CD14-positive monocyte (primary cell): ENCODE results near the gene GCK. TPM values are rescaled to one million over a fixed set of nuclear protein-coding genes. Genes with fewer than 3 reads are reported as not detected.

Source experiments
- DNase-seq, 3 donors: peaks; one replicate each; pipeline ENCODE4 v3.0.0-alpha.2; 2011 to 2022
- H2AFZ ChIP-seq: 2 replicates; pipeline ENCODE4 v1.6.0; 2012; ENCODE audit warnings: mild to moderate bottlenecking, low read depth, low read length, inconsistent platforms; ENCODE audit not compliant: insufficient read depth, poor library complexity, severe bottlenecking
- H3K27ac ChIP-seq, 2 donors: 1 replicate in 1 of 2; 2 replicates in 1 of 2; pipeline ENCODE4 v1.5.1; 2012 to 2013; ENCODE audit warnings: low read length in 2 of 2, control low read depth in 1 of 2, inconsistent platforms in 1 of 2, low read depth in 1 of 2, mild to moderate bottlenecking in 1 of 2
- H3K27me3 ChIP-seq, 2 donors: one replicate each; pipeline versions ENCODE4 v1.6.0 to v1.6.1; 2011 to 2013; ENCODE audit warnings: low read length in 2 of 2; ENCODE audit not compliant: control insufficient read depth in 2 of 2, insufficient read depth in 2 of 2
- H3K36me3 ChIP-seq, 2 donors: replicated peaks in 1 of 2; 1 replicate in 1 of 2; 2 replicates in 1 of 2; pipeline versions ENCODE4 v1.5.1 to v1.6.1; 2012 to 2013; ENCODE audit warnings: low read length in 2 of 2, control low read depth in 1 of 2, inconsistent platforms in 1 of 2, mild to moderate bottlenecking in 1 of 2; ENCODE audit not compliant: insufficient read depth in 2 of 2, control insufficient read depth in 1 of 2
- H3K4me1 ChIP-seq, 2 donors: 1 replicate in 1 of 2; 2 replicates in 1 of 2; pipeline versions ENCODE4 v1.5.1 to v1.6.1; 2012 to 2013; ENCODE audit warnings: low read length in 2 of 2, control low read depth in 1 of 2, inconsistent platforms in 1 of 2, mild to moderate bottlenecking in 1 of 2, moderate library complexity in 1 of 2; ENCODE audit not compliant: insufficient read depth in 2 of 2, control insufficient read depth in 1 of 2
- H3K4me2 ChIP-seq: replicated peaks from 2 replicates; pipeline ENCODE3; 2012; ENCODE audit warnings: low read length, moderate library complexity, mild to moderate bottlenecking; ENCODE audit not compliant: poor library complexity, severe bottlenecking; ENCODE audit errors: extremely low read depth
- H3K4me3 ChIP-seq, 3 experiments: fragments of 200-600 bp in 1 of 3; sonication (generic) in 1 of 3; replicated peaks in 1 of 3; 1 replicate in 2 of 3; 2 replicates in 1 of 3; pipeline ENCODE4 v1.5.1; 2011 to 2013; ENCODE audit warnings: low read length in 3 of 3, mild to moderate bottlenecking in 3 of 3, control low read depth in 2 of 3, low read depth in 2 of 3, inconsistent platforms in 1 of 3, moderate library complexity in 1 of 3
- H3K79me2 ChIP-seq: 2 replicates; pipeline ENCODE4 v1.6.0; 2012; ENCODE audit warnings: mild to moderate bottlenecking, control low read depth, inconsistent platforms, low read length, moderate library complexity; ENCODE audit not compliant: insufficient read depth
- H3K9ac ChIP-seq: 2 replicates; pipeline ENCODE4 v1.6.0; 2017; ENCODE audit warnings: low read length, mild to moderate bottlenecking; ENCODE audit not compliant: insufficient read depth, poor library complexity, severe bottlenecking
- H3K9me3 ChIP-seq, 2 donors: replicated peaks in 1 of 2; 1 replicate in 1 of 2; 2 replicates in 1 of 2; pipeline versions ENCODE4 v1.5.1 to v1.6.1; 2012 to 2013; ENCODE audit warnings: low read length in 2 of 2, control low read depth in 1 of 2; ENCODE audit not compliant: control insufficient read depth in 1 of 2, insufficient read depth in 1 of 2
- H4K20me1 ChIP-seq: 2 replicates; pipeline ENCODE4 v1.6.0; 2012; ENCODE audit warnings: mild to moderate bottlenecking, low read length, control low read depth, moderate library complexity; ENCODE audit not compliant: insufficient read depth
- H3K27ac Mint-ChIP-seq, 7 donors: one replicate each; pipeline ENCODE4 v1.8.0; 2020; ENCODE audit warnings: mild to moderate bottlenecking in 7 of 7, mixed read lengths in 7 of 7, moderate library complexity in 6 of 7, inconsistent platforms in 2 of 7
- H3K27me3 Mint-ChIP-seq, 3 donors: one replicate each; pipeline ENCODE4 v1.8.0; 2021 to 2022; ENCODE audit warnings: low read depth in 3 of 3, mild to moderate bottlenecking in 3 of 3, mixed read lengths in 3 of 3, moderate library complexity in 3 of 3, inconsistent platforms in 1 of 3
- H3K36me3 Mint-ChIP-seq, 2 donors: one replicate each; pipeline ENCODE4 v1.8.0; 2020; ENCODE audit warnings: mixed read lengths in 2 of 2, inconsistent platforms in 1 of 2, mild to moderate bottlenecking in 1 of 2
- H3K4me1 Mint-ChIP-seq: one replicate; pipeline ENCODE4 v1.8.0; 2020; ENCODE audit warnings: mild to moderate bottlenecking, mixed read lengths
- H3K4me3 Mint-ChIP-seq, 2 donors: one replicate each; pipeline ENCODE4 v1.8.0; 2020; ENCODE audit warnings: mild to moderate bottlenecking in 2 of 2, mixed read lengths in 2 of 2, moderate library complexity in 1 of 2
- H3K9me3 Mint-ChIP-seq, 7 donors: one replicate each; pipeline ENCODE4 v1.8.0; 2020 to 2022; ENCODE audit warnings: mixed read lengths in 7 of 7, mild to moderate bottlenecking in 6 of 7, moderate library complexity in 6 of 7, inconsistent platforms in 2 of 7
- CTCF ChIP-seq: fragments of 200-600 bp; IDR thresholded peaks from one replicate; pipeline ENCODE4 v1.8.0; 2022; ENCODE audit warnings: antibody characterized with exemption, mild to moderate bottlenecking
- WGBS: methylation state at CpG from one replicate; pipeline ENCODE4 v1.1.5; 2013; ENCODE audit warnings: missing lambda C conversion rate; ENCODE audit not compliant: insufficient coverage; 5-methylcytosine and 5-hydroxymethylcytosine counted together
- intact Hi-C, 2 donors: fragments of 100-400 bp; cut with micrococcal nuclease; formaldehyde crosslinking; loops; one replicate each; pipeline versions ENCODE4 v1.15.0 to v1.15.1; 2023
- polyA plus RNA-seq, 3 donors: library from polyadenylated mRNA; depleted of rRNA in 1 of 3; unstranded in 2 of 3; stranded (reverse) in 1 of 3; fragments of 300-500 nt in 2 of 3; fragments of >200 nt in 1 of 3; fragmentation: Illumina TruSeq in 2 of 3; gene quantifications; 1 replicate in 2 of 3; 2 replicates in 1 of 3; pipeline ENCODE4 v1.2.3, GENCODE V29; 2012 to 2021

GCK gene
- polyA plus RNA-seq, 3 donors: not detected

GRCh38 chr7:44217223-44217714 is 28.0 kb upstream of the GCK start:
- intact Hi-C loops: no loop called here
- Mint-ChIP-seq H3K9me3 (peaks cover 0 to 1% (median 0%) of the 10 kb centered on the region in 7 donors), H3K4me3 (no peak overlapping the region), H3K4me1 (peaks cover 5% of the 10 kb centered on the region), H3K27me3 (peaks cover 0 to 4% (median 2%) of the 10 kb centered on the region in 3 donors), H3K27ac (no peak overlapping the region), H3K36me3 (peaks cover 16 to 24% of the 10 kb centered on the region in 2 donors)
- no peaks in the 10 kb centered on the region for H4K20me1 ChIP-seq
- no peaks in the 10 kb centered on the region for H3K4me1 ChIP-seq
- WGBS: 98% methylated on average over 10 of the region's 19 CpGs
- H3K4me3 ChIP-seq: no peak overlapping the region
- no peaks in the 10 kb centered on the region for H3K79me2 ChIP-seq
- H3K9me3 ChIP-seq: no peaks in the 10 kb centered on the region
- H3K27ac ChIP-seq: no peak overlapping the region
- H3K4me2 ChIP-seq: no peak overlapping the region
- H3K9ac ChIP-seq: no peak overlapping the region
- no peak for TF ChIP-seq CTCF
- DNase-seq: no peak
- H3K36me3 ChIP-seq: peaks cover 14 to 25% of the 10 kb centered on the region in 2 donors
- H2AFZ ChIP-seq: no peak overlapping the region
- H3K27me3 ChIP-seq: no peaks in the 10 kb centered on the region

- Mint-ChIP-seq H3K4me1 (peaks cover 5% of the 10 kb centered on the region), H3K9me3 (peaks cover 0 to 1% (median 0%) of the 10 kb centered on the region in 7 donors), H3K4me3 (no peak overlapping the region), H3K27ac (no peak overlapping the region), H3K36me3 (peaks cover 22 to 30% of the 10 kb centered on the region in 2 donors), H3K27me3 (peaks cover 0 to 4% (median 2%) of the 10 kb centered on the region in 3 donors)
- Histone ChIP-seq H2AFZ (no peak overlapping the region), H3K4me2 (no peak overlapping the region), H3K79me2 (no peaks in the 10 kb centered on the region), H3K4me1 (no peaks in the 10 kb centered on the region), H4K20me1 (no peaks in the 10 kb centered on the region), H3K4me3 (no peak overlapping the region), H3K27me3 (no peaks in the 10 kb centered on the region), H3K27ac (no peak overlapping the region), H3K9me3 (no peaks in the 10 kb centered on the region), H3K36me3 (peaks cover 20 to 31% of the 10 kb centered on the region in 2 donors), H3K9ac (no peak overlapping the region)
- 94% methylated on average over 11 of the region's 13 CpGs for WGBS
- intact Hi-C loops: no loop called here
- no peak for TF ChIP-seq CTCF
- no peak for DNase-seq
Measured at GRCh38 chr7:44216521-44217222, 27.4 kb upstream of the GCK start.
